Activated CD4-positive, alpha-beta T cell treated with anti-CD3 and anti-CD28 coated beads, Interleukin-2, amount 10 ng/mL, durations not matched to agents 24 days and 14 days (primary cell): ENCODE data around the gene FASTKD2. TPM values are rescaled to one million over a fixed set of nuclear protein-coding genes. Genes with fewer than 3 reads are reported as not detected.

Source experiments
- DNase-seq: peaks from one replicate; pipeline ENCODE4 v3.0.0; 2022
- H3K27ac Mint-ChIP-seq: one replicate; pipeline ENCODE4 v1.8.0; 2022; ENCODE audit warnings: mild to moderate bottlenecking, mixed read lengths
- H3K27me3 Mint-ChIP-seq: one replicate; pipeline ENCODE4 v1.8.0; 2022; ENCODE audit warnings: mixed read lengths
- H3K36me3 Mint-ChIP-seq: one replicate; pipeline ENCODE4 v1.8.0; 2022; ENCODE audit warnings: low read depth, mild to moderate bottlenecking, mixed read lengths
- H3K4me1 Mint-ChIP-seq: one replicate; pipeline ENCODE4 v1.8.0; 2021; ENCODE audit warnings: mixed read lengths
- H3K4me3 Mint-ChIP-seq: one replicate; pipeline ENCODE4 v1.8.0; 2022; ENCODE audit warnings: mild to moderate bottlenecking, moderate library complexity, mixed read lengths
- H3K9me3 Mint-ChIP-seq: one replicate; pipeline ENCODE4 v1.8.0; 2021; ENCODE audit warnings: mixed read lengths
- intact Hi-C: fragments of 100-400 bp; cut with micrococcal nuclease; formaldehyde crosslinking; loops from one replicate; pipeline ENCODE4 v1.15.1; 2023
- total RNA-seq: library from RNA; stranded (reverse); gene quantifications from 2 replicates; pipeline ENCODE4 v1.2.3, GENCODE V29; 2022

FASTKD2 gene
- total RNA-seq, 1 donor from 2014 or later: 39.2 TPM

GRCh38 chr2:206766057-206766930, 888 bp downstream of the FASTKD2 start:
- Mint-ChIP-seq H3K27ac (peak overlapping the region; percentile 99), H3K27me3 (peaks cover 4% of the 10 kb centered on the region), H3K36me3 (peaks cover 32% of the 10 kb centered on the region), H3K9me3 (no peaks in the 10 kb centered on the region), H3K4me3 (peak overlapping the region; percentile 95), H3K4me1 (peaks cover 29% of the 10 kb centered on the region)
- DNase-seq: no peak
- intact Hi-C loops: loop anchor here (5.0 to 10.0 kb wide), 2 partner anchors 74 to 211 kb away; no protein-coding TSS in a partner anchor

GRCh38 chr2:206774871-206775270, 9.5 kb downstream of the FASTKD2 start:
- H3K27me3 Mint-ChIP-seq: no peaks in the 10 kb centered on the region
- no peak overlapping the region for H3K27ac Mint-ChIP-seq
- H3K4me1 Mint-ChIP-seq: peaks cover 15% of the 10 kb centered on the region
- peaks cover 17% of the 10 kb centered on the region for H3K9me3 Mint-ChIP-seq
- peaks cover 83% of the 10 kb centered on the region for H3K36me3 Mint-ChIP-seq
- no peak overlapping the region for H3K4me3 Mint-ChIP-seq
- intact Hi-C loops: no loop called here
- no peak for DNase-seq

GRCh38 chr2:206776432-206776831, 11.0 kb downstream of the FASTKD2 start:
- DNase-seq: no peak
- H3K27ac Mint-ChIP-seq: no peak overlapping the region
- H3K4me3 Mint-ChIP-seq: no peak overlapping the region
- intact Hi-C loops: no loop called here
- no peaks in the 10 kb centered on the region for H3K27me3 Mint-ChIP-seq
- H3K4me1 Mint-ChIP-seq: peaks cover 14% of the 10 kb centered on the region
- peaks cover 84% of the 10 kb centered on the region for H3K36me3 Mint-ChIP-seq
- peaks cover 22% of the 10 kb centered on the region for H3K9me3 Mint-ChIP-seq

GRCh38 chr2:206780671-206781070, 15.3 kb downstream of the FASTKD2 start:
- DNase-seq: no peak
- Mint-ChIP-seq H3K4me1 (peaks cover 23% of the 10 kb centered on the region), H3K27me3 (no peaks in the 10 kb centered on the region), H3K36me3 (peaks cover 82% of the 10 kb centered on the region), H3K4me3 (no peak overlapping the region), H3K27ac (no peak overlapping the region), H3K9me3 (peaks cover 22% of the 10 kb centered on the region)
- intact Hi-C loops: loop anchor here (2.0 kb wide), 2 partner anchors 16 to 88 kb away; partner anchors contain the start of genes FASTKD2 and MDH1B

- H3K27me3 Mint-ChIP-seq: no peaks in the 10 kb centered on the region
- peaks cover 13% of the 10 kb centered on the region for H3K9me3 Mint-ChIP-seq
- H3K36me3 Mint-ChIP-seq: peaks cover 67% of the 10 kb centered on the region
- no peak for DNase-seq
- intact Hi-C loops: no loop called here
- no peak overlapping the region for H3K27ac Mint-ChIP-seq
- H3K4me3 Mint-ChIP-seq: no peak overlapping the region
- peaks cover 23% of the 10 kb centered on the region for H3K4me1 Mint-ChIP-seq
Measured at GRCh38 chr2:206783718-206784117, 18.3 kb downstream of the FASTKD2 start.

- no peak overlapping the region for H3K4me3 Mint-ChIP-seq
- peaks cover 6% of the 10 kb centered on the region for H3K9me3 Mint-ChIP-seq
- intact Hi-C loops: no loop called here
- H3K27me3 Mint-ChIP-seq: no peaks in the 10 kb centered on the region
- H3K27ac Mint-ChIP-seq: peak overlapping the region; percentile 3
- peaks cover 62% of the 10 kb centered on the region for H3K36me3 Mint-ChIP-seq
- no peak for DNase-seq
- peaks cover 14% of the 10 kb centered on the region for H3K4me1 Mint-ChIP-seq
Measured at GRCh38 chr2:206784559-206785353, 19.4 kb downstream of the FASTKD2 start.

- Mint-ChIP-seq H3K9me3 (no peaks in the 10 kb centered on the region), H3K4me1 (peaks cover 3% of the 10 kb centered on the region), H3K27me3 (no peaks in the 10 kb centered on the region), H3K36me3 (peaks cover 48% of the 10 kb centered on the region), H3K4me3 (no peak overlapping the region), H3K27ac (no peak overlapping the region)
- intact Hi-C loops: loop anchor here (10.0 kb wide), 1 partner anchor 434 kb away; no protein-coding TSS in a partner anchor
- no peak for DNase-seq
Measured at GRCh38 chr2:206790311-206790935, 25.0 kb downstream of the FASTKD2 start.

GRCh38 chr2:206792645-206793044, 27.2 kb downstream of the FASTKD2 start:
- intact Hi-C loops: loop anchor here (10.0 kb wide), 1 partner anchor 432 kb away; no protein-coding TSS in a partner anchor
- Mint-ChIP-seq H3K27ac (no peak overlapping the region), H3K36me3 (peaks cover 41% of the 10 kb centered on the region), H3K9me3 (no peaks in the 10 kb centered on the region), H3K4me1 (no peaks in the 10 kb centered on the region), H3K4me3 (no peak overlapping the region), H3K27me3 (no peaks in the 10 kb centered on the region)
- DNase-seq: no peak

GRCh38 chr2:206797376-206797775, 32.0 kb downstream of the FASTKD2 start:
- H3K36me3 Mint-ChIP-seq: peaks cover 9% of the 10 kb centered on the region
- H3K4me3 Mint-ChIP-seq: no peak overlapping the region
- H3K9me3 Mint-ChIP-seq: no peaks in the 10 kb centered on the region
- peaks cover 16% of the 10 kb centered on the region for H3K4me1 Mint-ChIP-seq
- DNase-seq: no peak
- H3K27ac Mint-ChIP-seq: no peak overlapping the region
- H3K27me3 Mint-ChIP-seq: no peaks in the 10 kb centered on the region
- intact Hi-C loops: loop anchor here (10.0 kb wide), 1 partner anchor 427 kb away; no protein-coding TSS in a partner anchor

GRCh38 chr2:206798000-206798399, 32.6 kb downstream of the FASTKD2 start:
- Mint-ChIP-seq H3K36me3 (peaks cover 5% of the 10 kb centered on the region), H3K27ac (no peak overlapping the region), H3K27me3 (no peaks in the 10 kb centered on the region), H3K4me1 (peaks cover 20% of the 10 kb centered on the region), H3K9me3 (no peaks in the 10 kb centered on the region), H3K4me3 (no peak overlapping the region)
- no peak for DNase-seq
- intact Hi-C loops: loop anchor here (10.0 kb wide), 1 partner anchor 427 kb away; no protein-coding TSS in a partner anchor

- Mint-ChIP-seq H3K4me3 (no peak overlapping the region), H3K27ac (no peak overlapping the region), H3K36me3 (no peaks in the 10 kb centered on the region), H3K27me3 (no peaks in the 10 kb centered on the region), H3K9me3 (no peaks in the 10 kb centered on the region), H3K4me1 (peaks cover 20% of the 10 kb centered on the region)
- no peak for DNase-seq
- intact Hi-C loops: loop anchor here (10.0 kb wide), 1 partner anchor 426 kb away; no protein-coding TSS in a partner anchor
Measured at GRCh38 chr2:206799083-206799482, 33.7 kb downstream of the FASTKD2 start.

GRCh38 chr2:206800506-206801417, 35.4 kb downstream of the FASTKD2 start:
- peak; percentile 86 for DNase-seq
- intact Hi-C loops: loop anchor here (1.0 to 5.0 kb wide), 3 partner anchors 182 to 673 kb away; no protein-coding TSS in a partner anchor
- H3K27ac Mint-ChIP-seq: peak overlapping the region; percentile 12
- H3K27me3 Mint-ChIP-seq: no peaks in the 10 kb centered on the region
- no peaks in the 10 kb centered on the region for H3K36me3 Mint-ChIP-seq
- peaks cover 20% of the 10 kb centered on the region for H3K4me1 Mint-ChIP-seq
- H3K4me3 Mint-ChIP-seq: peak overlapping the region; percentile 69
- H3K9me3 Mint-ChIP-seq: no peaks in the 10 kb centered on the region
